Erythroblast (primary cell): Measurements from ENCODE around the gene ZNF655.
"Not testable (repeated sequence)": the region's sequence is repeated elsewhere in the genome, so short reads cannot be mapped to it uniquely, and the experiment has no call there.

Source experiments
- DNase-seq, 2 experiments: peaks; one replicate each; lab custom pipeline; 2025; lab: John Stamatoyannopoulos, UW
- GATA1 ChIP-seq: IDR thresholded peaks from 2 replicates; pipeline ENCODE4 v1.6.1; 2011; ENCODE audit warnings: low read depth, mild to moderate bottlenecking, control low read depth, low read length, moderate library complexity
- POLR2A ChIP-seq: IDR thresholded peaks from 2 replicates; pipeline ENCODE4 v1.6.1; 2011; ENCODE audit warnings: mild to moderate bottlenecking, low read length

ZNF655 gene

GRCh38 chr7:99573257-99573656, 14.8 kb downstream of the ZNF655 start:
- TF ChIP-seq POLR2A: no peak
- no peak for TF ChIP-seq GATA1
- DNase-seq: no peak

- no peak for TF ChIP-seq POLR2A
- TF ChIP-seq GATA1: no peak
- no peak for DNase-seq
Observed at GRCh38 chr7:99576251-99576650, 17.8 kb downstream of the ZNF655 start.

- DNase-seq: peak in 1 of 2 experiments; percentile 41
- TF ChIP-seq GATA1: no peak
- no peak for TF ChIP-seq POLR2A
Observed at GRCh38 chr7:99579281-99579955, 21.0 kb downstream of the ZNF655 start.

GRCh38 chr7:99579956-99580777, 21.7 kb downstream of the ZNF655 start:
- DNase-seq: peak; percentile 28 to 51
- no peak for TF ChIP-seq GATA1
- TF ChIP-seq POLR2A: no peak

- not testable (repeated sequence) for DNase-seq
Observed at GRCh38 chr7:99580778-99581332, 22.4 kb downstream of the ZNF655 start.

- no peak for DNase-seq
- no peak for TF ChIP-seq GATA1
- TF ChIP-seq POLR2A: no peak
Observed at GRCh38 chr7:99588868-99589267, 30.4 kb downstream of the ZNF655 start.

GRCh38 chr7:99594948-99595745, 36.7 kb downstream of the ZNF655 start:
- TF ChIP-seq GATA1 (no peak), POLR2A (no peak)

GRCh38 chr7:99596408-99596955, 38.0 kb downstream of the ZNF655 start:
- no peak for DNase-seq
- no peak for TF ChIP-seq GATA1
- no peak for TF ChIP-seq POLR2A

More at GRCh38 chr7:99594948-99595745, 36.7 kb downstream of the ZNF655 start:
- no peak for DNase-seq

- TF ChIP-seq GATA1 (no peak), POLR2A (no peak)
- no peak for DNase-seq
Observed at GRCh38 chr7:99597762-99598501, 39.5 kb downstream of the ZNF655 start, which contains the start of gene TMEM225B. TMEM225B (plus strand) TSS chr7:99598267; CDS start chr7:99604389, 6,122 bp downstream.

- TF ChIP-seq POLR2A (no peak), GATA1 (no peak)
- DNase-seq: no peak
Observed at GRCh38 chr7:99599836-99600235, 41.4 kb downstream of the ZNF655 start.

- no peak for DNase-seq
- TF ChIP-seq GATA1 (no peak), POLR2A (no peak)
Observed at GRCh38 chr7:99601656-99602310, 43.3 kb downstream of the ZNF655 start.

- DNase-seq: no peak
- TF ChIP-seq POLR2A: no peak
- TF ChIP-seq GATA1: no peak
Observed at GRCh38 chr7:99605527-99605926, 47.1 kb downstream of the ZNF655 start.
